DND-41 (cell line): Measurements from ENCODE around the gene SQSTM1.

Experiments
- CTCF ChIP-seq: IDR thresholded peaks from 2 replicates; pipeline ENCODE4 v1.5.1; 2012; ENCODE audit warnings: borderline replicate concordance, low read length, moderate library complexity, mild to moderate bottlenecking; ENCODE audit not compliant: poor library complexity, severe bottlenecking; ENCODE audit errors: extremely low read depth
- EZH2 ChIP-seq: IDR thresholded peaks from 3 replicates; pipeline ENCODE4 v1.6.1; 2012; ENCODE audit warnings: borderline replicate concordance, low read depth, mild to moderate bottlenecking, moderate library complexity, low read length, inconsistent platforms; ENCODE audit not compliant: severe bottlenecking

DNA sequence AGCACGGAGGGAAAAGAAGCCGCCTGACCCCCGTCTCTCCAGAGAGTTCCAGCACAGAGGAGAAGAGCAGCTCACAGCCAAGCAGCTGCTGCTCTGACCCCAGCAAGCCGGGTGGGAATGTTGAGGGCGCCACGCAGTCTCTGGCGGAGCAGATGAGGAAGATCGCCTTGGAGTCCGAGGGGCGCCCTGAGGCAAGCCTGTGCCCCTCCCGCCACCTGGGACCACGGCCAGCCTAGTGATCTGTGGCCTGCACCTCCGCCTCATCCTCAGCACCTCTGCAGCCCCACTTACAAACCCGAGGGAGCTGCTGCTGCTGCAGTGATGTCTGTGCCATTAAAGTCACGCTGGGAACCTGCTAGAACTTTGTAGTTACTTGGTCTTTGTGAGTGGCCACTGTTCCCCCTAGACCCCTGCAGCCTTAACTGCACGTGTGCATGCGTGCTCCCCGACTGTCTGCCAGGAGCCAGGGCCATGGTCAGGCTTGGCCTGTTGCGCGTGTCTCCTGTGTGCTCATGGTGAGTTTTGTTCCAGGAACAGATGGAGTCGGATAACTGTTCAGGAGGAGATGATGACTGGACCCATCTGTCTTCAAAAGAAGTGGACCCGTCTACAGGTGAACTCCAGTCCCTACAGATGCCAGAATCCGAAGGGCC is 12.5 kb downstream of the SQSTM1 start:
- TF ChIP-seq CTCF (no peak), EZH2 (no peak)
